GM19372 (cell line): ENCODE data around the gene CTSW.
"Not testable (repeated sequence)": the region's sequence is repeated elsewhere in the genome, so short reads cannot be mapped to it uniquely, and the experiment has no call there.

Experiments
- ATAC-seq: cut with Tn5 transposase; IDR thresholded peaks from one replicate; pipeline ENCODE4 v1.9.1; 2021; ENCODE audit warnings: mild to moderate bottlenecking, low read depth, moderate library complexity; ENCODE audit not compliant: unreplicated experiment

The CTSW gene, protein sequence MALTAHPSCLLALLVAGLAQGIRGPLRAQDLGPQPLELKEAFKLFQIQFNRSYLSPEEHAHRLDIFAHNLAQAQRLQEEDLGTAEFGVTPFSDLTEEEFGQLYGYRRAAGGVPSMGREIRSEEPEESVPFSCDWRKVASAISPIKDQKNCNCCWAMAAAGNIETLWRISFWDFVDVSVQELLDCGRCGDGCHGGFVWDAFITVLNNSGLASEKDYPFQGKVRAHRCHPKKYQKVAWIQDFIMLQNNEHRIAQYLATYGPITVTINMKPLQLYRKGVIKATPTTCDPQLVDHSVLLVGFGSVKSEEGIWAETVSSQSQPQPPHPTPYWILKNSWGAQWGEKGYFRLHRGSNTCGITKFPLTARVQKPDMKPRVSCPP

DNA sequence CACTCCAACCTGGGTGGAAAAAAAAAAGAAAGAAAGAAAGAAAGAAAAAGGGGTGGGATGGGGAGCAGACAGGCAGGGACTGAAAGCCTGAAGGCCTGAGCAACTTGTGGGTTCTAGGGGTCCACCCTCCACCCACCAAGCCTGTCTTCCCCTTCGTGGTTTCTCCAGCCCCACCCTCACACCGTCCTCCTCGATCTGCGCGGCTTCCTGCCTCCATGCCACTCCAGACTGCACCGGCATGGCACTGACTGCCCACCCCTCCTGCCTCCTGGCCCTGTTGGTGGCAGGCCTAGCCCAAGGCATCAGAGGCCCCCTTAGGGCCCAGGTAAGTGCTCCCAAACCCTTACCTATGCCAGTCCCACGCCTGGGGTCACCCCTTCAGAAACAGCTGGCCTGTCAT, at the start of gene CTSW:
TSS of gene CTSW (plus strand) at position 221 of the 400 bp plus-strand sequence. CDS start at position 239, 18 bp downstream.
- ATAC-seq: no peak

DNA sequence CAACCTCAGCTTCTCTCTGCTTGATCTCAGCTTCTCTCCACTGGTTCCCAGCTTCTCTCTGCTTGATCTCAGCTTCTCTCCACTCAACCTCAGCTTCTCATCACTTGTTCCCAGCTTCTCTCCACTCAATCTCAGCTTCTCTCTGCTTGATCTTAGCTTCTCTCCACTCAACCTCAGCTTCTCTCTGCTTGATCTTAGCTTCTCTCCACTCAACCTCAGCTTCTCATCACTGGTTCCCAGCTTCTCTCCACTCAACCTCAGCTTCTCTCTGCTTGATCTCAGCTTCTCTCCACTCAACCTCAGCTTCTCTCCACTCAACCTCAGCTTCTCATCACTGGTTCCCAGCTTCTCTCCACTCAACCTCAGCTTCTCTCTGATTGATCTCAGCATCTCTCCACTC, 47.4 kb upstream of the CTSW start:
- ATAC-seq: not testable (repeated sequence)

DNA sequence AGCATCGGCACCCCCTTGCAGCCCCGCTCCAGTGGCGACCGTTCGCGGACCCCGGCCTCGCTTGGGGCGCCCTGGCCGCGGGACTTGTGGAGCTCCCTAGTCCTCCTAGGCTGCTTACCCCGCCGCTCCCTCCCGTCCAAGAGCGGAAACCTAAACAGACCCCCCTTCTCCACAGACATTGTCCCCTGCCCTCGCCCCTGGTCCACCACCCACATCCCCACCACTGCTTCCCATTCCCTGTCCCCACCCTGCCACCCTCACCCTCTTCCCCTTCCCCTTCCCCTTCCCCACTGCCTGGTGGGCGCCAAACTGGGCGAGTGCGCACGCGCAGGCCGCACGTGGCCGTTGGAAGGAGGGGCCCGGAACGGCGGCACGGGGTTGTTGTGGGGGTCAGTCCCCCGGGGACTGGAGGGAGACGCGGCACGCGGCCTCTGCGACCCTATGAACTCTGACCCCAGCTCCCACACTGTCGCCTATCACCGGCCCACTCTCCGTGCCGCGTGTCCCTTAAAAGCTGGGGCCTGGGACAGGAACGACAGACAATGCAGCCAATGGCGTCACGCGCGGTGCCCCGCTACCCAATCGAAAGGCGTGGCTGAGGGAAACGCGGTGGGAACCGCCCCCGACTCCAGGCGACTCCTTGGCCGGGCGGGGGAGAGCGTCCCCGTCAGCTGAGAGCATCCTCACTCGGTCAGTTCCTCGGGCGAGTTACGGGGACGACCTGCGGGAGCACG, 46.2 kb upstream of the CTSW start, which contains the start of gene SNX32:
TSS of gene SNX32 (plus strand) at position 667 of the 734 bp plus-strand sequence. CDS start 103 bp downstream, outside the sequence.
- ATAC-seq: peak; percentile 81

DNA sequence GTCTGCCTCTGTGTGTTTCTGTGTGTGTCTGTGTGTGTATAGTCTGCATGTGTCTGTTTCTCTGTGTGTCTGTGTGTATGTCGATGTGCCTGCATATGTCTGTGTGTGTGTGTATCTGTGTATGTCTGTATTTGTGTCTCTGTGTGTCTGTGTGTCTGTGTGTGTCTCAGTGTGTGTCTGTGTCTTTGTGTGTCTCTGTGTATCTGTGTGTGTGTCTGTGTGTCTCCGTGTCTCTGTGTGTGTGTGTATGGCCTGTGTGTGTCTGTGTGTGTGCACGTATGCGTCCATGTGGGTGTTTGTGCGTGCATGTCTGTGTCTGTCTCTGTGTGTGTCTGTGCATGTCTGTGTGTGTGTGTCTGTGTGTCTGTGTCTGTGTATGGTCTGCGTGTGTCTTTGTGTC, 45.4 kb upstream of the CTSW start:
- ATAC-seq: no peak

DNA sequence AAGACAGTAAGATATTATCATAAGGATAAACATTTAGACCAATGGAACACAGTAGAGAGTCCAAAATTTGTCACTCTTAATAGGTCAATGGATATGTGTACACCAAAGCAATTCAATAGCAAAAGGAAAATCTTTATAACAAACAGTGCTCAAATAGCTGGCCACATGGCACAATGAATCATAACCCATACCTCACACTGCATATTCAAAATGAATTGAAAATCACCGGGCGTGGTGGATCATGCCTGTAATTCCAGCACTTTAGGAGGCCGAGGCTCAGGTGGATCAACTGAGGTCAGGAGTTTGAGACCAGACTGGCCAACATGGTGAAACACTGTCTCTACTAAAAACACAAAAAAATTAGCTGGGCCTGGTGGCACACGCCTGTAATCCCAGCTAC, 37.5 kb upstream of the CTSW start:
- no peak for ATAC-seq

DNA sequence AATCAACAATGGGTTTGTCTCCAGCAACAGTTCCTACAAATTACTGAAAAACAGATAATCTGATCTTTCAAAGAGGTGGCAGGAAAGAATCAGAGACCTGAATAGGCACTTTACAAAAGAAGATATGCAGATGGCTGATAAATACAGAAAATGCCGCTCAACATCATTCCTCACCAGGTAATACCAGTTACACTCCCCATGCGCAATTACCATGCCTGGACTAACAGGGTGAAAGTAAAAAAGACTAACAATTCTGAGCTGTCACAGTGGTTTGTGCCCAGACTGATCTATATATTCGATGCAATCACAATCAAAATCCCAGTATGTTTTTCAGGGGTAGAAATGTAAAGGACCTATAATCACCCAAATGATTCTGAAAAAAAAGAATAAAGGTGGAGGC, 35.8 kb upstream of the CTSW start:
- no peak for ATAC-seq

DNA sequence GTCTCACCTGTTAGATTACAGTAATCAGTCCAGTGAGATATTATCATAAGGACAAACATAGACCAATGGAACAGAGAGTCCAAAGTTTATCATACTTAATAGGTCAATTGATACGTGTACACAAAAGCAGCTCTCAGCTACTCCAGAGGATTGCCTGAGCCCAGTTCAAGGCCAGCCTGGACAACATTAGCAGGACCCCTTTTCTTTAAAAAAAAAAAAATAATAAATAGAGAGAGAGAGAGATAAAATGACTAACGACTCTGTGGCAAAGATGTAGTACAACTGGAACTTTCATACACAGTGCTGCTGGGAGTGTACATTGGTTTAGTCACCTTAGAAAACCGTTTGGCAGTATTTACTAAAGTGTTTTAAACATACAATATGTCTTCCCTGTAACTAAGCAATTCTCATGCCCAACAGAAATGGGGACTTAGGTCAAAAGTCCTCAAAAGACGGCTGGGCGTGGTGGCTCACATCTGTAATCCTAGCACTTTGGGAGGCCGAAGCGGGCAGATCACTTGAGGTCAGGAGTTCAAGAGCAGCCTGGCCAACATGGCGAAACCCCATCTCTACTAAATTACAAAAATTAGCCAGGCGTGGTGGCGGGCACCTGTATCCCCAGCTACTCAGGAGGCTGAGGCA, 35.3 kb upstream of the CTSW start:
- no peak for ATAC-seq

DNA sequence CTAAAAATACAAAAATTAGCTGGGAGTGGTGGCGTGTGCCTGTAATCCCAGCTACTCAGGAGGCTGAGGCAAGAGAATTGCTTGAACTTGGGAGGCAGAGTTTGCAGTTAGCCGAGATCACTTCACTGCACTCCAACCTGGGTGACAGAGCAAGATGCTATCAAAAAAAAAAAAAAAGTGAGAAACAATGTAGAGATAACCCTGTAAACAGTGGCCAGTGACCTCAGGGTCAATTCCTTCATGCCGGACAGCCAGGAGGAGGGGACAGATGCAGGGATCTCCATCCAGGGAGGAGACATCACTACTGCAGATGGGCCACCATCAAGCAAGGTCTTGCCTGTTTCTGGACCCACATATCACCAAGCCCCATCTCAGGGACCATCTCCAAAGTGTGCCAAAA, 31.9 kb upstream of the CTSW start:
- ATAC-seq: no peak

DNA sequence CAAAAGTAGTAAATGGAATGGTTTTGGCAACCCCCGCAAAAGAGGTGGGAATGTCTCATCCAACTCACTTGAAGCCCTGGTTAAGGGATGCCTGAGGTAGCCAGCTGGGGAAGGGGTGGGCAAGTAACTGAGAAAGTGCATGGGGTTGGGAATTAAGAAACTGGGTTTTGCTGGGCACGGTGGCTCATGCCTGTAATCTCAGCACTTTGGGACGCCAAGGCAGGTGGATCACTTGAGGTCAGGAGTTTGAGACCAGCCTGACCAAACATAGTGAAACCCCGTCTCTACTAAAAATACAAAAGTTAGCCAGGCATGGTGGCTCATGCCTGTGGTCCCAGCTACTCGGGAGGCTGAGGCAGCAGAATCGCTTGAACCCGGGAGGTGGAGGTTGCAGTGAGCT, 30.9 kb upstream of the CTSW start:
- not testable (repeated sequence) for ATAC-seq

DNA sequence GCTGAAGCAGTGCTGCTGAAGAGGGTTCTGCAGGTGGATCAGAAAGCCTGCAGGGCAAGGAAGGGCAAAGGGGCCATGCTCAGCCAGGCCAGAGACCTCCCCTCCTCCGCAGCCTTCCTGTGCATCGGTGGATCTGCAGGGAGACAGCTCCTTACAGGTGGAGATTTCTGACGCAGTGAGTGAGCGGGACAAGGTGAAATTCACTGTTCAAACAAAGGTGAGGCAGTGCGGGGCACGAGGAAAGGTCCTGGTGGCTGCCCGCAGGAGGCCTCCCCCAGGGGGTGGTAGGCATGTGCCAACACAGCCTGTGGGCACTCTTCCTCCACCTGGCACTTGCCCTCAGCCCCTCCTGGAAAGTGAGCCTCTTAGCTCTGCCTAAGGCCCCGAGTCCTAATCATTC, 30.3 kb upstream of the CTSW start:
- no peak for ATAC-seq

DNA sequence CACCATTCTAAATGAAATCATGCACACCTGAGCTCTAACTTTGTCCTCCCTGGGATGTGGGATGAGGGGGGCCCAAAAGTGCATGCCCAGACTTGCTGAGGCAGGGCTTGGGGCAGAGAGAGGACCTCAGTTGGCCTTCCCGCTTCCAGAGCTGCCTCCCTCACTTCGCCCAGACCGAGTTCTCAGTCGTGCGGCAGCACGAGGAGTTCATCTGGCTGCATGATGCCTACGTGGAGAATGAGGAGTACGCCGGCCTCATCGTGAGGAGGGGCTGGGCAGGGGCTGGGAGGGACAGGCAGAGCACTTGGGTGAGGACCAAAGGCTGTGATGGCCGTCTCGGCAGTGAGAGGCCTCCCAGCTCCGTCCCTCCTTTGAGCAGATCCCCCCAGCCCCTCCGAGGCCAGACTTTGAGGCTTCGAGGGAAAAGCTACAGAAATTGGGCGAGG, 29.8 kb upstream of the CTSW start:
- ATAC-seq: no peak

DNA sequence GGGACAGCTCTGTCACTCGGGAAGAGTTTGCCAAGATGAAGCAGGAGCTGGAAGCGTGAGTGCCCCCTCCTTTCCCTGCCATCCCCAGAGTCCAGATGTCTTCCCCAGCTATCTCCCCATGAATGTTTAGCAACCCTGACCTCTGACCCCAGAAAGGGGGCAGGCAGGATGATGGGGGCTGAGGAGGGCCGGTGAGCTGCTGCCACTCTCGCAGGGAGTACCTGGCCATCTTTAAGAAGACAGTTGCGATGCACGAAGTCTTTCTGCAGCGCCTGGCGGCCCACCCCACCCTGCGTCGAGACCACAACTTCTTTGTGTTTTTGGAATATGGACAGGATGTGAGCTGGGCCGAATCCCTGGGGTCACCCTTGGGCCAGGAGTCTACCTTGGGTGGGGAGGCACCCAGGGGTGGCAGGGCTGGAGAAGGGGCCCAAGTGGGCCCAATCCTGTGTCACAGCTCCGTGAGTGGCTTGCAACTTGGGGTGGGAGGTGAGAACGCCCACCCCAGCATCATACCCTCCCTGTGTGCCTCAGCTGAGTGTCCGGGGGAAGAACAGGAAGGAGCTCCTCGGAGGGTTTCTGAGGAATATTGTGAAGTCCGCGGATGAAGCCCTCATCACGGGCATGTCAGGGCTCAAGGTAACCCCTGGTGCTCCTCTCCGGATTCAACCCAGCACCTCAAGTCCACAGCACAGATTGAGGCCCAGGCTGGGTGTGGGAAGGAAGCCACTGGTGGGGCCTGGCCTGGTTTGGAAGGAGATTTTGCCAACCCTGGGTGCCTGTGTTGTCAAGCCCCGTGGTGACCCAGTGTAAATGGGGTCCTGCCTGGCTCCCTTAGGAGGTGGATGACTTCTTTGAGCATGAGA, 29.2 kb upstream of the CTSW start:
- no peak for ATAC-seq

DNA sequence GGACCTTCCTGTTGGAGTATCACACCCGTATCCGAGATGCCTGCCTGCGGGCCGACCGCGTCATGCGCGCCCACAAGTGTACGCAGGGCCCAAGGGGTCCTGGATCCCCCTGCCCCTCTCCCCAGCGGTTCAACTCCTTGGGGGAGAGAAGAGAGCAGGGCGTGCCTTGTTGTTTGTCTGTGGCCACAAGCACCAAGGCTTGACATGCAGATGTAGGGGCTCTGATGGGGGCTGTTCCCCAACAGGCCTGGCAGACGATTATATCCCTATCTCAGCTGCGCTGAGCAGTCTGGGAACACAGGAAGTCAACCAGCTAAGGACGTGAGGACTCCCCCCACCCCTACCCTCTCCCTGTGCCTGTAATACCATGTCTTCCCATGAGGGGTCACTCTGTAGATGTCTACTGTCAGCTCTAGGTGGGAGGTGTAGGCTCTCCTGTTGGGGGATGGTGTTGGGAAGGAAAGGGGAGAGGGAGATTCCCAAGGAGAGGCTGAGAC, 28.5 kb upstream of the CTSW start:
- no peak for ATAC-seq

DNA sequence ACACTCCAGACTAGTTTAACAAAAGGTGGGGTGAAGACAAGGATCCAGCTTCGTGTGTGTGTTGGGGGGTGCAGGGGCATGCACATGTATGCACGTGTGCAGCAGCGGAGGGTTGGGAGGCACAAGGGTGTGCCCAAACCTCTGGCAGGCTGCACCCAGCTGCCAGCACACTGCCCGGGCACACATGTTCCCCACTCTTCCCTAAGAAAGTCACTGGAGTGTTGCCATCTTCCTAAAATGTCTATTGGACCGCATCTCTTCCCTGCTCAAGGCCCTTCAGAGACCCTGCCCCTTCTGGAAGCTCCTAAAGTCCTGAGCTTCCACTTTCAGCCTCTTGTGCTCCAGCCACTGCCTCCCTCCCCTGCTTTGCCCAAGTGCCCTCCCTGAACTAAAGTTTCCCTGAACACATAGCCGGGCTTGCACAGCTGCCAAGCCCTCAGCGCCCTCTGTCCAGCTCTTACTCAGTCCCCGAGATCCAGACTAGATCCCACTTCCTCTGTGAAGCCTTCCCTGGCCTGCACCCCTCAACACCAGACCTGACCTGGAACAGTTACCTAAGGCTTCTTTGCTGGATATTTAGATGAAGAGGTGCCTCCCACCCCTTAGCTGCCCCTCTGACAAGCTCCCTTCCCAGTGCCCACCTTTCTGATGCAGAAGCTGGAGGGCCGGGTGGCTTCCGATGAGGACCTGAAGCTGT, 27.7 kb upstream of the CTSW start:
- ATAC-seq: no peak

DNA sequence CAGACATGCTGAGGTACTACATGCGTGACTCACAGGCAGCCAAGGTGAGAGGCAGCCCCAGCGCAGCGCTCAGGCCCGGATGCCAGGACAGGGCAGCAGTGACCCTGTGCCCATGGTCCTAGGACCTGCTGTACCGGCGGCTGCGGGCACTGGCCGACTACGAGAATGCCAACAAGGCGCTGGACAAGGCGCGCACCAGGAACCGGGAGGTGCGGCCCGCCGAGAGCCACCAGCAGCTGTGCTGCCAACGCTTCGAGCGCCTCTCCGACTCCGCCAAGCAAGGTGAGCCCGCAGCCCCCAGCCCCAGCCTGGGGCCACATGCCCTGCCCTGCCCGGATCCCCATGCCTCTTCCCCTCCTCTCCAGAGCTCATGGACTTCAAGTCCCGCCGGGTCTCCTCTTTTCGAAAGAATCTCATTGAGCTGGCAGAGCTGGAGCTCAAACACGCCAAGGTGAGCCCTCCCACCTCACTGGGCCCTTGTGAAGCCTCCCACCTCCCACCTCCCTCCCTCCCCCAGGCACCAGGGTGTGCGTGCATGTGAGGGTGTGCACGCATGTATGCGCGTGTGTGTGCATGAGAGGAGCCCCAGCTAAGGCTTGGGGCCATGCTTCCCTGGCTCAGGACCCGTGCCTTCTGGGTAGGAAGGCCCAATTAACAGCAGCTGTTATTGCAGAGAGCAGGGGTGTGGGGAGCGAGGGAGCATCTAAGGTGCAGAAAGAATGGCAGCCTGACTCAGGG, 27.0 kb upstream of the CTSW start:
- ATAC-seq: no peak

DNA sequence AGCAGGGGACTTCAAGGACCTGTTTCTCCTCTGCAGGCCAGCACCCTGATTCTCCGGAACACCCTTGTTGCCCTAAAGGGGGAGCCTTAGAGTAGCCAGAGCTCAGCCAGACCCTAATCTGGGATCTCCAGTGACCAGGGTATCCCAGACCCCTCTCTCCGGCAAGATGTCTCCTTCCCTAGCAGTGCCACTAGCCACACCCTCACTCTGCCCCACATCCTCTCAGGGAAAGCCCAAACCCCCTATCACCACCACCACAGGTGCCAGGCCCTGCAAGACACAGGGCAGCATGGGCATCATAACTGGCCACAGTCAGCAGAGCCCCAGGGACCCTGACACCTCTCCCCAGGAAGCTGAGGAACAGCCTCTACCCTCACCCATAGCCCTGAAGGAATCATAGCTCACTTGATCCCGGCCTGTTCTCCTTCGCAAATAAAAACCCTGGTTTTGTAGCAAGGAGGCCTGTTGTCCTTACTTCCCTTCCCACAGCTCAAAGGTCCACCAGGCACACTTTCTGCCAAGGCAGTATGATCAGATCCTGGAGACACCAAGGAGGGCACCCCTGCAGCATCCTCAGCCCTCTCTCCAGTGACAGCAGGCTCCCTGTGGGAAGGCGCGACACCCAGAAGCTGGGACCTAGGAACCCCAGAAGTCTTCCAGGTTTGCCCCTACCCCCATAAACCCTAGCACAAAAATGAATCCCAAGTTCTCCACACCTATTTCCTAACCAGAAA, 26.2 kb upstream of the CTSW start:
- ATAC-seq: no peak

DNA sequence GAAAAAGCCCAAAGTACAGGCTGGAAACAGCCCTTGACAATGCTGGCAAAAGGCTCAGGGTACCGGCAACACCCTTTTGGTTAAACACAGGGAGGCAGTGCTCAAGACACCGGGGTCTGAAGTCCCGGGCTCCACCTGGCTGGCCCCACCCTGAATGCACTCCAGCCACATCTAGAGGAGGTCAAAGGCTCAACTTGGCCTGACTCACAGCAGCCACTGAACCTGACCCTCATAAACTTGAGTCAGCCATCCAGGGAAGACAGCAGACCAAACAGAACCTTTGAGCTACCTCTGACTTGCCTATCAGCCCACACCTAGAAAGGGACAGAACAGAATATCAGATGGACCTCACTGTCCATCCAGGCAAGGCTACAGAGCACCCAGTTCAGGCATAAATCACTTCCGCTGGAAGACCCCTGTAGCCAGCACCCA, 25.5 kb upstream of the CTSW start:
- ATAC-seq: no peak
